ENCODE results near the gene TSPO2. TPM values are rescaled to one million over a fixed set of nuclear protein-coding genes. Genes with fewer than 3 reads are reported as not detected.

Gene TSPO2
- total RNA-seq, 1 experiment from 2014 or later = not detected

DNA sequence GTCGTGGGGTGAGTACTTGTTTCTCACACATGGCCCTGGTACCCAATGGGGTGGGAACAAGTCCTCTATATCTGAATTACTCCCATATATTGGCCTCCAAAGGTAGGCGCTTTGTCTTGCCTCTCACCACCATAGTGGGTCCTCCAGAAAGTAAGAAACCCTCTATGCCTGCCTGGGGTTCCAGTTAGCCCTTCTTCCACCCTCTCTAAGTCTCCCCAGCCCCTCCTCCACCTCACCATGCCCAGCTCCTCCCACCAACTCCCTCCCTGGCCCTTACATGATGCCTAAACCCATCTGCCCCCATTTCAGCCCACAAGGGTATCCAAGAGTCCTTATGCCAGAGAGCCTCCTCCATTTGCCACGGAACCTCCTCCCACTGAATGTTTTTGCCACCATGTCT is 884 bp downstream of the TSPO2 start:
- in situ Hi-C loops (cut with HindIII; ENCODE audit: low pct_unique_long_range_greater_than_20kb, low sequenced_read_pairs) = no loop called here
- DNase-seq (ENCODE audit: low read depth, low spot score) = no peak

DNA sequence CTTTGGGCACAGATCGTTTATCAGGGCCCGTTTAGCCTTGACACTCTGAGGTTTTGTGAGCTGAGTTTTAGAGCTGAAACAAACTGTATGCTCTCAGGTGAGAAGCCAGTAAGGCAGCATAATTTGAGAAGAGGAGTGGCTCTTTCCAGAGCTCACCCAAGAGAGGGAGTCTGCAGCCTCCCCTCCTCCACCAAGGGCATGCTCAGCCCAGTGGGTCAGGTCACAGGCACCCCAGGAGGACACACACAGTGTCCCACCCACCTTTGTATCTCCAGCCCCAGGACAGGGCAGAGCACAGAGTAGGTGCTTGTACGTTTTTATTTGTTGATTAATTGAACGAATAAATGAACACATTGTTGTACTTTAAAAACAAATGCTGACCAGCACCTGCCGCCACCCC is 3.4 kb downstream of the TSPO2 start:
- in situ Hi-C loops (cut with HindIII; ENCODE audit: low pct_unique_long_range_greater_than_20kb, low sequenced_read_pairs) = no loop called here
- no peak for DNase-seq (ENCODE audit: low read depth, low spot score)

DNA sequence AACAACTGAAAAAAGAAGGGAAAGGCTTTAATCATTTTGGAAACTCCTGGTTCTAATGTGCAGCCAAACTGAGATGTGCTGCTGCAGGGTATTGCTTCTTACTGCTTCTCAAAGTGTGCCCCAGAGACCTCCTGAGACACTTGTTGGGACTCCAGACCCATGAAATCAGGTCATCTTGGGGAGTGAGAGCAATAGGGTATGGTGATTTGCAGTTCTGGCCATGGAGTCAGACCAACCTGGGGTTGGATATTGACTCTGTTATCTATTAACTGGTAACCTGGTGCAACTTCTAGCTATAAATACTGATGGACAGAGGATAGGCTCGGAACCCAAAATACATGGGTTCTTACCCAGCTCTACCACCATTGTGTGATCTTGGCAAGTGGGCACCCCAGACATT is 3.8 kb downstream of the TSPO2 start:
- in situ Hi-C loops (cut with HindIII; ENCODE audit: low pct_unique_long_range_greater_than_20kb, low sequenced_read_pairs) = no loop called here
- DNase-seq (ENCODE audit: low read depth, low spot score) = no peak

DNA sequence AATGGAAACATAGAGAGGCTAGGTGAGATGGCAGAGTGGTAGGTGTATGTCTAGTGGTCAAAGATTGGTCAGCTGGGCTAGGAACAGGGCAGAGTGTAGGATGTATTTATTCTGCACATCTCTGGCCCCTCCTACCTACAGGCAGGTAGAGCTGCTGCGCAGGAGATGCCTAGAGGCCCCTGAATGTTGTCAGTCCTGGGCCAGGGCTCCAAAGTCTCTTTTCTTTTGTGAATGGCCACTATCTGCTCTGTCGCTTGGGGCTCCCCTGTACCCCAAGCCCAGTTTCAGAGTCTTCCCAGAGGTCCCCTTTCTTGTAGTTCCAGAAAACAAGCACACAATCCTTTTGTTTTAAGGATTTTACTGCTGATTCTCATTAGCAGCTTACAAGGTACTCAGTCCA is 5.0 kb downstream of the TSPO2 start:
- DNase-seq (ENCODE audit: low read depth, low spot score) = no peak
- in situ Hi-C loops (cut with HindIII; ENCODE audit: low pct_unique_long_range_greater_than_20kb, low sequenced_read_pairs) = no loop called here

DNA sequence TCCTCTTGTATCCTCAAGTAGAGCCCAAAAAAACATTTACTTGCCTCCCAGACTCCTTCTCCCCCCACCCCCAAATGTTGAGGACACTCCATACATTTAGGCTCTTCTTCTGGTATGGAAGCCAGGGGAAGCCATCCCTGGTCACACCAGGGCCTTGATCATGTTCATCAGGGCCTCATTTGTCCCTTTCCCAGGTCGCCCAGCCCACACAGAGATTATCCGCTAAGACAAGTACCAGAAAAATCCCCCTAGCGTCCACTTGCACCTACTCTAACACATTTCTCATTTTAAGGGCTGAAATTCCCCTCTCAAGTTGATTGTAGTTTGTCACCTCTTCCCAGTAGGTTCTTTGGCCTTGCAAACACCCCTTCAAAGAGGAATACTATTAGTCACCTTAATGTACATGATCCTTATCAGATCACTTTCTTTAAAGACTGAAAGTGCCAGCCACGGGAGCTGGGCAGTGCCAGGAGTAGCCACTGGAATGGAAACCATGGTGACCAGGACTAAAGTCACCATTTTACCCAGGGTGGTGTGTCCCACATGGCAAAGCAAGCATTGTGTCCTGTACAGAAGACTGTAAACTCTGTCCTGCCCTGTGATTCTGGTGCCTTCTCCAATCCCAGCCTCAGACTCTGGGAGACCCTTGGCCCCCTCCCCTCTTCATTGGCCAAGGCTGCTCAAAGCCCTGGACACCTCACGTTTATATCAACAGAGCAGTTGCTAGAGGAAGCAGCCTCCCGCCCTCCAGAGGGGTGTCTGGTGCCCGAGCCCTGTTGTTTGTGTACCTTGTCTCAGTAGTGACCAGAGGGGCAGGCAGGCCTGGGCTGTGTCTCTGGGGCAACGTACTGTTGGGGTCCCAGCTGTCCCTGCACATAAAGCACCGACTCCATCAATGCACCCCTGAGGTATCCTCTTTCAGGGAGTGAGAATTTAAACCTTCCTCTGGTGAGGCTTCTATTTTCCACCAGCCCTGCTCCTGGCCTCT is 5.8 kb downstream of the TSPO2 start:
- no peak for DNase-seq (ENCODE audit: low read depth, low spot score)
- in situ Hi-C loops (cut with HindIII; ENCODE audit: low pct_unique_long_range_greater_than_20kb, low sequenced_read_pairs) = no loop called here

DNA sequence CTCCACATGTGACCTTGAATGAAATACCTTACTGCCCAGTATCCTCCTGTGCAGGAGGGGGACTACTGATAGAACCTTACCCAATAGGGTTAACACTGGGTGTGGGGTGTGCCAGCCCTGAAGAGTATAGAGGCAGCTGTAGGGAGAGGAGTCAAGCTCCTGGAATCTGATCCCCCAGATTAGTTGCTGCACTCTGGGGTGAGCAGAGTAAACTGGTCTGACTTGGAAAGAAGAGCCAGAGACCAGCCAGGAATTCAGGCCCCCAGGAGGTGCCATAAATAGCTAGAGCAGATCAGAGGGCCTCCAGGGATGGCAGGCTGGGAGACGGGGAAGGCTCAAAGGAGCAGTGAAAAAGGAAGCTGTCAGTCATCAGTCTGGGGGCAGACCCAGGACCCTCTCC is 7.3 kb downstream of the TSPO2 start:
- in situ Hi-C loops (cut with HindIII; ENCODE audit: low pct_unique_long_range_greater_than_20kb, low sequenced_read_pairs) = no loop called here
- no peak for DNase-seq (ENCODE audit: low read depth, low spot score)

DNA sequence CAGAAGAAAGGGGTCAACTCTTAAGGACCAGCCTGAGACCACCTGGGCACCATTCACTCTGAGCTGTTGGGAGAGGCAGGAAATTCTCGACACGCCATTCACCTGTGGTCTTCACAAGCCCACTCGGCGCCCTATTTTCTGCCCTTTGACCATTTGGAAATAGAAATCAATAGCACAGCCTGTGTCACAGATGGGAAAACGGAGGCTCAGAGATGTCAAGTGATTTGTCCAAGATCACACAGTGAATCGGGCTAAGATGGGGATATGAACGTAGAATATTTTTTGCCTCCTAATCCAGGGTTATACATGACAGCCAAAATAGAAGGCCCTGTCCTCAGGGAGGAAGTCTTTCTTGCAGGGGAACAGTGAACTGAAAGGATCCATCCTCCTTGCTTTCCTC is 7.7 kb downstream of the TSPO2 start:
- in situ Hi-C loops (cut with HindIII; ENCODE audit: low pct_unique_long_range_greater_than_20kb, low sequenced_read_pairs) = no loop called here
- DNase-seq (ENCODE audit: low read depth, low spot score) = no peak

DNA sequence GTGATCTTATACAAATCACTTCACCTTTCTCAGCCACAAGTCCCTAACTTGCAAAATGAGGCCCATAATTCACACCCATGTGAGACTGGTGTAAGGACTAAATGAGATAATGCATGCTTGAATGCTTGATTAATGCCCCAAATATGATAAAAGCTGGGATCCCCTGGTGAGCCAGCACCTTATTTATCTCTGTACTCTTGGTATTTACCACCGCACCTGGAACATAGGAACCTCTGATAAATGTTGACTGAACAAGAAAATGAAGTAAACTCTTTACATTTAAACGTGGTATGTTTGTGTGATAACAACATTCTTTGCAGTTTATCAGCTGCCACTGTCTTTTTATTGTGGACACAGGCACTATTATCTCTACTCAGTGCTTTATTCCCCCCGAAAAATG is 8.3 kb downstream of the TSPO2 start:
- DNase-seq (ENCODE audit: low read depth, low spot score) = no peak
- in situ Hi-C loops (cut with HindIII; ENCODE audit: low pct_unique_long_range_greater_than_20kb, low sequenced_read_pairs) = no loop called here

DNA sequence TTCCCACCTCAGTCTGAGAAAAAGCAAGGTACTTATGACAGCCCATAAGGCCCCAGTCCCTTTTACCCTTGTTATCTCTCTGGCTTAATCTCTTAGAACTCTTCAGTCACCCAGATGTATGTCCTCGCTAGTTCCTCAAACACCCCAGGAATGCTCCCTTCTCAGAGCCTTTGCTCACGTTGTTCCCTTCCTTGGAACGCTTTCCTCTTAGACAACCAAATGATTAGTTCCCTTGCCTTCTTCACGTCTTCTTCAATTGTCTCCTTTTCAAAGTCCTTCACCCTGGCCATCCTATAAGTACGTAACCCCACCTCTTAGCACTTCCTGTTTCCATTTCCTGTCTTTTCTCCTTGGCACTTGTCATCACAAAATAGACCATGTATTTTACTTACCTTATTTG is 9.6 kb downstream of the TSPO2 start:
- in situ Hi-C loops (cut with HindIII; ENCODE audit: low pct_unique_long_range_greater_than_20kb, low sequenced_read_pairs) = no loop called here
- no peak for DNase-seq (ENCODE audit: low read depth, low spot score)

DNA sequence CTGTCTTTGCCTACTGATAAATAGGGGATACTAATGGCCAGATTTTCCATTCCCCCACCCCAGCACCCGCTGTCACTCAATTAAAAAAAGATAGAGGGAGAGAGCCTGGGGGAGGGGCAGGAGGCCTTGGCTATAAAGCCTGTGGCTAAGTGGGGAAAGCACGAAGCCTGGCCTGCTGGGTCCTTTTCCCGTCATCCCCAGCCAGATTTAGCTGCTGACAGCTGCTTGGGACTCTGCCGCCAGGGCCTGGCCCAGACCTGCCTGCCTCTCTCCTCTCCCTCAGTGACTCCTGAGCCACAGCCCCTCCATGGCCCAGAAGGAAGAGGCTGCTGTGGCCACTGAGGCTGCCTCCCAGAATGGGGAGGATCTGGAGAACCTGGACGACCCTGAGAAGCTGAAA is 10.8 kb downstream of the TSPO2 start, which contains the start of gene APOBEC2:
APOBEC2 (plus strand) TSS at position 162 of the 400 bp plus-strand sequence; CDS start at position 308, 146 bp downstream.
- in situ Hi-C loops (cut with HindIII; ENCODE audit: low pct_unique_long_range_greater_than_20kb, low sequenced_read_pairs) = no loop called here
- no peak for DNase-seq (ENCODE audit: low read depth, low spot score)

DNA sequence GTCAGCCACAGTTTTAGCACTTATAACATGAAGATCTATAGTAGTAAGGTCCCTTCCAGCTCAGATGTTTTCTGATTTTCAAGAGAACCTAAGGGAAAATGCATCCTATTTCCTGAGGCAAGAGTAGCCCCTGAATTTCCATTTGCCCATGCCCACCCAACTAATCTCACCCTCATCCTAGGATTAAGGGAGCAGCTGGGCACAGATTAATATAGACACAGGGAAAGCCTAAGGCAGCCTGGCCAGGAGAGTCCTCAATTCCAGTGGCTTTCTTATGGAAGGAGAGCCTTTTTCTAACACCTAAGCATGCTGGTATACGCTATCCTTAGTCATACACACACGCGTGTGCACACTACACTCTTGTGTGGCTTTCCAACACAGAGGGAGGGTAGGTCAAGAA is 12.2 kb downstream of the TSPO2 start:
- no peak for DNase-seq (ENCODE audit: low read depth, low spot score)
- in situ Hi-C loops (cut with HindIII; ENCODE audit: low pct_unique_long_range_greater_than_20kb, low sequenced_read_pairs) = no loop called here

DNA sequence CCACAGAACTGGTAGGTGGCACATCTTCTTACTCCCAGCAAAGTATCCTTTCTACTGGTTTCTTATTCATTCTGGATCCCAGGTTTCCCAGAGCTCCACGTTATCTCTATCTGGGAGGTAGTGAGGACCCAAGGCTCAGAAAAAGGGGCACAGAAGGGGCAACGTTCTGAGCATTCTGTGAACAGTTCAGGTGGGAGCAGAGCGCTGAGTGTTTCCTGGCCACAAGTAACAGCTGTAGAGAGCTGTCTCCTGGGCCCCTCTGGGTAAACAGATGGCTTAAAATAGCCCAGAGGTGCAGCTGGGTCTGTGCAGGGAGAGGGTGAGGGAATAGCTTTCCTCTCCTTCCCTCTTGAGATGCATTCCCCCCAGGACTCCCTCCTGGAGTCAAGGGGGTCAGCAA is 12.9 kb downstream of the TSPO2 start:
- in situ Hi-C loops (cut with HindIII; ENCODE audit: low pct_unique_long_range_greater_than_20kb, low sequenced_read_pairs) = no loop called here
- DNase-seq (ENCODE audit: low read depth, low spot score) = no peak

DNA sequence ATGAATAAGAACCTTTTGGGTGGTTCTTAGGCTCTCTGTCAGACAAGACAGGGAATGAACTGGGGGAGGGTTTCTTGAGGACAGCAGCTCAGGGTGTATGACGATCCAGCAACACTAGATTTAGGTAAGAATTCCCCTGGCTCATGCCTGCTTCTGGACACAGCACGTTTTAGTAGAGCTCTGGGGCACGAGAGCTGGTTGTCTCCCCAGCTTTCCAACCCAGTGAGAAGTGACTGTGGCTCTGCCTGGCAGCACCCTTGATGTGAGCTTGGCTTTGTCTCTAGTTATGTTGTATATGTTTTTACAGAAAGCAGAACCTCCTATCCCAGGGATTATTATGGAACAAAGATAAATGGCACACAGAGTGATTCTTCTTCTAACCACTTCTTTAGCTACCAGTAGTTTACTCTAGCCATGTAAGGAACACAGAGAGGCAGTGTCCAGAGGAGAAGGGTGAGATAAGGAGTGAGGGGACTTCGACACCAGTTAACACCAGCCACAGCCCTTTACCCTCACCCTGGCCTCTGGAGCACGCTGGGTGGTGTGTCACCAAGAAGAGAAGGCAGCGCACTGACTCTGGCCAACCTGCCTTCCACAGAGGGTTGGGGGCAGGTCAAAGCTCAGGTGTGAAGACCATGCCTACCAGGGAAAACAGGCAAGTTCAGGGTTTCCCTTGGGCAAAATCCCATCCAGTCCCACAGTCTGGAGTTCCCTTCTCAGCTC is 14.7 kb downstream of the TSPO2 start:
- DNase-seq (ENCODE audit: low read depth, low spot score) = no peak
- in situ Hi-C loops (cut with HindIII; ENCODE audit: low pct_unique_long_range_greater_than_20kb, low sequenced_read_pairs) = no loop called here

DNA sequence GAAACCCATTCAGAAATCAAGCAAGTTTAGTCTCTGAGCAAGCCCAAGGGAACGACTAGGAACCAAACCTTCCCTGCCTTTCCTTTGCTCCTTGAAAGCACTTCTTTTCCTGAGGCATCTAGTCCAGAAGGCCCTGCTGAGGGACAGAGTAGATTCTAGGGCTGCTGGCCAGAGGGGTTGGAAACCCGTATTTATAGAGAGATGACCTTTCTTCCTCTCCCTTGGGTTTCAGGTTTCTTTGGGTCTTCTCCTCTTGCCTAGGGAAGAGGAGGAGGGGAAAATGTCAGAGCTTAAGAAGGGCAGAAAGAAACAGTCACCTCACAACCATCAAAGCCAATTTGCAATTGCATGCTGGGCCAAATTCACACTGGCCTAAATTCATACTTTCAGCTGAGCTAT is 16.5 kb downstream of the TSPO2 start:
- in situ Hi-C loops (cut with HindIII; ENCODE audit: low pct_unique_long_range_greater_than_20kb, low sequenced_read_pairs) = no loop called here
- no peak for DNase-seq (ENCODE audit: low read depth, low spot score)

DNA sequence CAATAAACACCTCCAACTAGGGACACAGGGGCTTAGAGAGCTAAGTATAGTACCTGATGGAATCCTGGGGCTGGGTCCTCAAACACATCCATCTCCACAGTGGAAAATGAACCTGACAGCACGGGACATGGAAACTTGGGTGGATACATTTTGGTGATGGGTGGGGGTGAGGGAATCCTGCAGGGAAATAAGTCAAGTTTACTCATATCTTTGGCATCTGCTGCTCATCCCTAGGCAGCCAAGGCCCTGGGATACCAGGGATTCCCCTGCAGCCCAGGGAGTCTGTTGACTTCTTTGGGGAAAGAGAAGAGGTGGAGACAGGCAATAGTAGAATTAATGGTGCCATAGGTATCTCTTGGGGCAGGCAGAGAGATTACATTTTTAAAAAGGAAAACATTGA is 17.3 kb downstream of the TSPO2 start:
- in situ Hi-C loops (cut with HindIII; ENCODE audit: low pct_unique_long_range_greater_than_20kb, low sequenced_read_pairs) = no loop called here
- DNase-seq (ENCODE audit: low read depth, low spot score) = no peak

DNA sequence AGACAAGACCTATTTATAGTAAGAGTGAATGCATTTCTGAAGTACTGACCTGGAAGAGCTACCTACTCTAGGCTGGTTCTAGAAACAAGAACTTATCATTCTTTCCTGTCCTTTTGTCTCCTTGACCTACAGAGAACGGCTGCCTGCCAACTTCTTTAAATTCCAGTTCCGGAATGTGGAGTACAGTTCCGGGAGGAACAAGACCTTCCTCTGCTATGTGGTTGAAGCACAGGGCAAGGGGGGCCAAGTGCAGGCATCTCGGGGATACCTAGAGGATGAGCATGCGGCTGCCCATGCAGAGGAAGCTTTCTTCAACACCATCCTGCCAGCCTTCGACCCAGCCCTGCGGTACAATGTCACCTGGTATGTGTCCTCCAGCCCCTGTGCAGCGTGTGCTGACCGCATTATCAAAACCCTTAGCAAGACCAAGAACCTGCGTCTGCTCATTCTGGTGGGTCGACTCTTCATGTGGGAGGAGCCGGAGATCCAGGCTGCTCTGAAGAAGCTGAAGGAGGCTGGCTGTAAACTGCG is 19.0 kb downstream of the TSPO2 start:
- in situ Hi-C loops (cut with HindIII; ENCODE audit: low pct_unique_long_range_greater_than_20kb, low sequenced_read_pairs) = no loop called here
- DNase-seq (ENCODE audit: low read depth, low spot score) = no peak

DNA sequence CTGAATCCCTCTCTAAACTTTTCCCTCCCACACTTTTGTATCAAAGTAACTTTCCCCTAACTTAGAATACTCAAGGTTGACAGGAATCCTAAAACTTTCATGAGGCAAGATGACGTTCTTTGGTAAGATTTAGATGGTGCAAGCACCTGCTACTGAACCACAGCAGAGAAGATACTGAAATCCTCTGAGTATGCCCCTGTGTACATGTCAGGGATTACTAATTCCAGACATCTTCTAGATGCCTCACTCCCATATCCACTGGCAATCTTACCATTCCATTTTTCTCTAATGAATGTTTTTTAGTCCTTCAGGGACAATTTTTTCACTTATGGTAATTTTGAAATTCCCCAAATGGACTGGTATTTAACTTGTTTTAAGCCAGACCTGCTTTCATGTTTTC is 19.8 kb downstream of the TSPO2 start:
- no peak for DNase-seq (ENCODE audit: low read depth, low spot score)
- in situ Hi-C loops (cut with HindIII; ENCODE audit: low pct_unique_long_range_greater_than_20kb, low sequenced_read_pairs) = no loop called here

DNA sequence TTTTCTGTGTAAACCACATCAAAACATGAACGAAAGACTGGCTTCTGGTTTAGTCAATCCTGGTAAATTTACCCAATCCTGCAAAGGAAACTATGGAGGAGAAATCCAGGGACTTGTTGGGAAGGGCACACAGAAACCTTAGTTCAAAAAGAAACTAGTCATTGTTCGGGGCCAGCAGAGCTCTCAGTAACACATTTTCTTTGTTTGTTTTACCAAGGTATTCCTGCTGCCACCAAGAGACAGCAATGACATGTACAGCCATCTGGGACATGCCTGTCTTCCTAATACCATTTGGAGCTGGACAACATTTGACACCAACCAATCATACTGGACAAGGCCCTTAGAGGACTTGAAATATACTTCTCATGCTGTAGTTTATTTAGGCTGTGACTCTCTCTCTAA is 21.6 kb downstream of the TSPO2 start:
- no peak for DNase-seq (ENCODE audit: low read depth, low spot score)
- in situ Hi-C loops (cut with HindIII; ENCODE audit: low pct_unique_long_range_greater_than_20kb, low sequenced_read_pairs) = no loop called here

DNA sequence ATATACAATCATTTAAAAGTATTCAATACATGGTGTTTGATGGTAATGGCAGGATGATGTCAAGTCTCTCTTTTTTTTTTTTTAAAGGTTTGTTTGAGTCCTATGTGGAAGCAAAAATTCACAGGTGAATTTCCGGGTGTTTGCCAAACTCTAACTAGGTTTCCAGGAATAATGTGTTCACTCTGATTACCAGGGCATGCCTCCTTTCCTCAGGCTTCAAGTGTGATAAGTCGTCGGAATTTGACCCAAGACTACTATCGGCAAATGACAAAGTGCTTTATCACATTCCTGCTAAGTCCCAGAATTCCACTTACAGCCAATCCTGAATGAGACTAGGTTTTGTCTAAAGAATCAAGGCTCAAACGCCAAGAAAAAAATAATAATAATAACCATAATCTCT is 22.6 kb downstream of the TSPO2 start:
- no peak for DNase-seq (ENCODE audit: low read depth, low spot score)
- in situ Hi-C loops (cut with HindIII; ENCODE audit: low pct_unique_long_range_greater_than_20kb, low sequenced_read_pairs) = no loop called here

Data from SK-MEL-5 (cell line).